Testis (tissue), 2 donors: ENCODE measurements around the gene TEX53.

ENCODE experiments used
- CTCF ChIP-seq, 3 experiments: fragments of 450-650 bp in 2 of 3; fragments of 200-600 bp in 1 of 3; sonication (generic) in 1 of 3; IDR thresholded peaks; one replicate each; pipeline ENCODE4 v1.5.1; 2016 to 2019; ENCODE audit warnings: antibody characterized with exemption in 3 of 3, mild to moderate bottlenecking in 2 of 3, moderate library complexity in 1 of 3
- POLR2A ChIP-seq: fragments of 450-650 bp; IDR thresholded peaks from one replicate; pipeline ENCODE4 v1.6.1; 2017; ENCODE audit warnings: antibody characterized with exemption, mild to moderate bottlenecking, moderate library complexity

- TF ChIP-seq CTCF (IDR thresholded peaks at IDR 0.05) (no peak), POLR2A (no peak)
Measured at GRCh38 chr9:114688909-114689610, 31.5 kb upstream of the TEX53 start.
